HEK293 (cell line): ENCODE results near the gene BIRC7.

Source experiments
- CTCF ChIA-PET: fragments of 350-600 bp; formaldehyde crosslinking; extraction: SDS; loops from one replicate; lab custom pipeline; 2021; ENCODE audit warnings: antibody characterized with exemption; lab: Yijun Ruan, JAX
- POLR2A ChIA-PET: fragments of 300-600 bp; formaldehyde crosslinking; extraction: SDS; loops from one replicate; lab custom pipeline; 2020; ENCODE audit warnings: antibody characterized with exemption, inconsistent platforms; lab: Yijun Ruan, JAX
- H3K27ac ChIP-seq: fragments of 200-500 bp; sonication (Bioruptor generic); 2 replicates; pipeline ENCODE4 v1.5.1; 2014; ENCODE audit warnings: low read depth, low read length, control low read depth, inconsistent platforms; ENCODE audit errors: extremely low read depth
- H3K36me3 ChIP-seq, 2 experiments: fragments of 200-500 bp in 1 of 2; sonication (Bioruptor generic) in 1 of 2; 1 replicate in 1 of 2; 2 replicates in 1 of 2; pipeline ENCODE4 v1.5.1; 2014 to 2017; ENCODE audit warnings: inconsistent platforms in 2 of 2, low read length in 2 of 2; ENCODE audit not compliant: control insufficient read depth in 2 of 2, insufficient read depth in 1 of 2
- H3K4me1 ChIP-seq: fragments of 200-500 bp; sonication (Bioruptor generic); 2 replicates; pipeline ENCODE4 v1.5.1; 2014; ENCODE audit warnings: mild to moderate bottlenecking, low read length, inconsistent platforms; ENCODE audit not compliant: control insufficient read depth, insufficient read depth
- H3K4me3 ChIP-seq: 2 replicates; pipeline ENCODE4 v1.5.1; 2011; ENCODE audit warnings: low read depth, mild to moderate bottlenecking, control low read depth, low read length, moderate library complexity
- H3K9me3 ChIP-seq: fragments of 200-500 bp; sonication (Bioruptor generic); 2 replicates; pipeline ENCODE4 v1.5.1; 2014; ENCODE audit warnings: low read depth, low read length, inconsistent platforms; ENCODE audit not compliant: control insufficient read depth, insufficient read depth
- EGR2 ChIP-seq: fragments of 450-650 bp; formaldehyde crosslinking; IDR thresholded peaks from 2 replicates; pipeline ENCODE4 v1.5.1; 2016; ENCODE audit warnings: low read depth, missing biosample characterization, missing genetic modification characterization
- FEZF1 ChIP-seq: fragments of 450-650 bp; formaldehyde crosslinking; IDR thresholded peaks from 2 replicates; pipeline ENCODE4 v1.5.1; 2016; ENCODE audit warnings: missing biosample characterization, missing genetic modification characterization
- KLF1 ChIP-seq: fragments of 450-650 bp; formaldehyde crosslinking; IDR thresholded peaks from 2 replicates; pipeline ENCODE4 v1.5.1; 2016; ENCODE audit warnings: missing biosample characterization, missing genetic modification characterization
- PBX3 ChIP-seq: sonication (generic); formaldehyde crosslinking; IDR thresholded peaks from 2 replicates; pipeline ENCODE4 v1.8.1; 2022; ENCODE audit warnings: mild to moderate bottlenecking, moderate library complexity, missing genetic modification reagents
- PRDM4 ChIP-seq: fragments of 450-650 bp; formaldehyde crosslinking; IDR thresholded peaks from 2 replicates; pipeline ENCODE4 v1.5.1; 2017; ENCODE audit warnings: missing biosample characterization, missing genetic modification characterization
- SP3 ChIP-seq: fragments of 450-650 bp; formaldehyde crosslinking; IDR thresholded peaks from 2 replicates; pipeline ENCODE4 v1.5.1; 2016; ENCODE audit warnings: missing biosample characterization, missing genetic modification characterization
- TRIM28 ChIP-seq: IDR thresholded peaks from 2 replicates; pipeline ENCODE4 v1.6.1; 2011; ENCODE audit warnings: low read length, control low read depth, borderline replicate concordance
- ZBTB11 ChIP-seq: fragments of 450-650 bp; formaldehyde crosslinking; conservative IDR thresholded peaks from 2 replicates; pipeline ENCODE4 v1.5.1; 2016; ENCODE audit warnings: low read depth, missing biosample characterization, missing genetic modification characterization
- ZBTB26 ChIP-seq: fragments of 450-650 bp; formaldehyde crosslinking; optimal IDR thresholded peaks from 2 replicates; pipeline ENCODE3; 2016; ENCODE audit warnings: missing biosample characterization, mild to moderate bottlenecking, missing genetic modification characterization
- ZBTB6 ChIP-seq: fragments of 450-650 bp; formaldehyde crosslinking; IDR thresholded peaks from 2 replicates; pipeline ENCODE4 v1.5.1; 2017; ENCODE audit warnings: missing biosample characterization, missing genetic modification characterization
- ZFHX2 ChIP-seq: fragments of 450-650 bp; formaldehyde crosslinking; conservative IDR thresholded peaks from 2 replicates; pipeline ENCODE4 v1.5.1; 2016; ENCODE audit warnings: missing biosample characterization, missing genetic modification characterization
- ZNF184 ChIP-seq: fragments of 450-650 bp; IDR thresholded peaks from 2 replicates; pipeline ENCODE4 v1.5.1; 2018; ENCODE audit warnings: missing biosample characterization, mild to moderate bottlenecking, missing genetic modification characterization
- ZNF2 ChIP-seq: fragments of 450-650 bp; formaldehyde crosslinking; IDR thresholded peaks from 2 replicates; pipeline ENCODE4 v1.5.1; 2016; ENCODE audit warnings: missing biosample characterization, missing genetic modification characterization
- ZNF239 ChIP-seq: fragments of 450-650 bp; formaldehyde crosslinking; IDR thresholded peaks from 2 replicates; pipeline ENCODE4 v1.5.1; 2016; ENCODE audit warnings: missing biosample characterization, missing genetic modification characterization
- ZNF24 ChIP-seq: fragments of 450-650 bp; formaldehyde crosslinking; IDR thresholded peaks from 2 replicates; pipeline ENCODE4 v1.5.1; 2016; ENCODE audit warnings: missing biosample characterization, missing genetic modification characterization
- ZNF302 ChIP-seq: fragments of 450-650 bp; formaldehyde crosslinking; IDR thresholded peaks from 2 replicates; pipeline ENCODE4 v1.5.1; 2016; ENCODE audit warnings: missing biosample characterization, missing genetic modification characterization, low read depth
- ZNF350 ChIP-seq: fragments of 450-650 bp; formaldehyde crosslinking; IDR thresholded peaks from 2 replicates; pipeline ENCODE4 v1.5.0; 2017; ENCODE audit warnings: missing biosample characterization, mild to moderate bottlenecking, missing genetic modification characterization
- ZNF571 ChIP-seq: fragments of 450-650 bp; formaldehyde crosslinking; IDR thresholded peaks from 2 replicates; pipeline ENCODE4 v1.5.0; 2017; ENCODE audit warnings: missing biosample characterization, missing genetic modification characterization
- ZNF600 ChIP-seq: fragments of 450-650 bp; formaldehyde crosslinking; IDR thresholded peaks from 2 replicates; pipeline ENCODE4 v1.5.1; 2016; ENCODE audit warnings: missing biosample characterization, missing genetic modification characterization
- ZNF670 ChIP-seq: fragments of 450-650 bp; formaldehyde crosslinking; IDR thresholded peaks from 2 replicates; pipeline ENCODE4 v1.5.1; 2016; ENCODE audit warnings: missing biosample characterization, missing genetic modification characterization, low read depth
- ZNF677 ChIP-seq: fragments of 450-650 bp; IDR thresholded peaks from 2 replicates; pipeline ENCODE4 v1.5.0; 2018; ENCODE audit warnings: missing biosample characterization, mild to moderate bottlenecking, missing genetic modification characterization, moderate library complexity
- ZNF777 ChIP-seq: fragments of 450-650 bp; formaldehyde crosslinking; IDR thresholded peaks from 2 replicates; pipeline ENCODE4 v1.5.1; 2017; ENCODE audit warnings: missing biosample characterization, missing genetic modification characterization, borderline replicate concordance
- ZNF830 ChIP-seq: fragments of 450-650 bp; IDR thresholded peaks from 2 replicates; pipeline ENCODE4 v1.5.0; 2018; ENCODE audit warnings: missing biosample characterization, missing genetic modification characterization, low read depth, mild to moderate bottlenecking, moderate library complexity
- ZNF837 ChIP-seq: fragments of 450-650 bp; formaldehyde crosslinking; IDR thresholded peaks from 2 replicates; pipeline ENCODE4 v1.5.1; 2016; ENCODE audit warnings: missing biosample characterization, missing genetic modification characterization
- ZSCAN18 ChIP-seq: fragments of 450-650 bp; formaldehyde crosslinking; IDR thresholded peaks from 2 replicates; pipeline ENCODE4 v1.5.1; 2016; ENCODE audit warnings: missing biosample characterization, missing genetic modification characterization
- ZXDB ChIP-seq: fragments of 450-650 bp; formaldehyde crosslinking; IDR thresholded peaks from 2 replicates; pipeline ENCODE4 v1.5.1; 2016; ENCODE audit warnings: missing biosample characterization, missing genetic modification characterization

BIRC7 gene

GRCh38 chr20:63219447-63219821, 16.3 kb upstream of the BIRC7 start:
- TF ChIP-seq ZNF302 (no peak), TRIM28 (no peak), ZNF184 (no peak), PBX3 (CRISPR knock-in tag) (no peak), PRDM4 (no peak), ZNF2 (tag by site-specific recombination) (no peak), ZBTB6 (tag by site-specific recombination) (no peak), ZNF670 (no peak), ZBTB11 (tag by site-specific recombination) (no peak), ZNF837 (tag by site-specific recombination) (no peak), ZSCAN18 (tag by site-specific recombination) (no peak), FEZF1 (tag by site-specific recombination) (no peak), ZBTB26 (tag by site-specific recombination) (no peak)
- POLR2A ChIA-PET: no interaction called here
- CTCF ChIA-PET: interaction anchor here (1.3 kb wide), 1 partner anchor 21 kb away, joined by 3 read pairs; no protein-coding TSS in a partner anchor
- H3K4me1 ChIP-seq: peaks cover 3% of the 10 kb centered on the region; the same call in 1 of the 2 replicates
- H3K27ac ChIP-seq: no peak overlapping the region
- no peak overlapping the region for H3K4me3 ChIP-seq
- H3K9me3 ChIP-seq: no peaks in the 10 kb centered on the region
- H3K36me3 ChIP-seq: peaks cover 3 to 7% of the 10 kb centered on the region in 2 experiments

- no peak overlapping the region for H3K27ac ChIP-seq
- ChIA-PET POLR2A (no interaction called here), CTCF (interaction anchor here (1.3 to 1.6 kb wide), 3 partner anchors 22 to 32 kb away, joined by 3 to 5 read pairs (median 3); no protein-coding TSS in a partner anchor)
- TF ChIP-seq EGR2 (tag by site-specific recombination): peak; percentile 84
- peak; percentile 64 for TF ChIP-seq ZFHX2 (tag by site-specific recombination)
- no peak for TF ChIP-seq ZNF571
- no peak for TF ChIP-seq SP3 (tag by site-specific recombination)
- TF ChIP-seq ZNF350 (tag by site-specific recombination): no peak
- no peak for TF ChIP-seq ZNF777 (tag by site-specific recombination)
- no peak for TF ChIP-seq ZNF830
- no peak for TF ChIP-seq ZXDB (tag by site-specific recombination)
- TF ChIP-seq ZNF600 (tag by site-specific recombination): peak; percentile 50; the same call in 1 of the 2 replicates
- TF ChIP-seq ZNF239 (tag by site-specific recombination): peak; percentile 99
- TF ChIP-seq ZNF677: no peak
- TF ChIP-seq ZNF24 (tag by site-specific recombination): no peak
- TF ChIP-seq KLF1 (tag by site-specific recombination): no peak
These were observed 15.7 kb upstream of the BIRC7 start for GRCh38 chr20:63219866-63220521.

More at GRCh38 chr20:63219866-63220521, 15.7 kb upstream of the BIRC7 start:
- Histone ChIP-seq H3K9me3 (no peaks in the 10 kb centered on the region), H3K36me3 (peaks cover 0 to 1% of the 10 kb centered on the region in 2 experiments; a peak in 1 of 3 replicates), H3K4me1 (peaks cover 4% of the 10 kb centered on the region), H3K4me3 (no peak overlapping the region)
